ENCODE results near the gene KDM7A. TPM values are rescaled to one million over a fixed set of nuclear protein-coding genes. Genes with fewer than 3 reads are reported as not detected.
A peak's percentile ranks its signal among the peaks of the same experiment; 100 is the strongest.

KDM7A gene
- total RNA-seq, 2 donors from 2014 or later, result 12.8 to 15.4 TPM

- no peak overlapping the region for H3K4me3 ChIP-seq
- no peaks in the 10 kb centered on the region for H3K9me3 ChIP-seq
- no peaks in the 10 kb centered on the region for H3K27me3 ChIP-seq
- no peak overlapping the region for H3K27ac ChIP-seq
- no peak for DNase-seq (ENCODE audit: low spot score)
- TF ChIP-seq CTCF (IDR thresholded peaks at IDR 0.05), result no peak
- no peaks in the 10 kb centered on the region for H3K36me3 ChIP-seq
- peaks cover 0 to 7% of the 10 kb centered on the region in 2 donors for H3K4me1 ChIP-seq
Observed at GRCh38 chr7:140190588-140190987, 13.8 kb upstream of the KDM7A start.

GRCh38 chr7:140189917-140190316 lies 13.1 kb upstream of the KDM7A start:
- no peak for TF ChIP-seq CTCF (IDR thresholded peaks at IDR 0.05)
- Histone ChIP-seq H3K27me3 (no peaks in the 10 kb centered on the region), H3K27ac (no peak overlapping the region), H3K9me3 (no peaks in the 10 kb centered on the region), H3K4me3 (no peak overlapping the region), H3K4me1 (peaks cover 0 to 7% of the 10 kb centered on the region in 2 donors), H3K36me3 (no peaks in the 10 kb centered on the region)
- DNase-seq (ENCODE audit: low spot score), result no peak

GRCh38 chr7:140182917-140183316 lies 6.1 kb upstream of the KDM7A start:
- no peaks in the 10 kb centered on the region for H3K9me3 ChIP-seq

GRCh38 chr7:140179339-140179738 lies 2.6 kb upstream of the KDM7A start:
- H3K27ac ChIP-seq, result no peak overlapping the region
- H3K27me3 ChIP-seq, result no peaks in the 10 kb centered on the region
- DNase-seq (ENCODE audit: low spot score), result no peak
- peaks cover 0 to 18% of the 10 kb centered on the region in 2 donors for H3K4me1 ChIP-seq
- no peak overlapping the region for H3K4me3 ChIP-seq
- H3K9me3 ChIP-seq, result no peaks in the 10 kb centered on the region
- no peaks in the 10 kb centered on the region for H3K36me3 ChIP-seq
- no peak for TF ChIP-seq CTCF (IDR thresholded peaks at IDR 0.05)

More at GRCh38 chr7:140182917-140183316, 6.1 kb upstream of the KDM7A start:
- H3K4me3 ChIP-seq, result no peak overlapping the region
- no peaks in the 10 kb centered on the region for H3K27me3 ChIP-seq
- no peak for TF ChIP-seq CTCF (IDR thresholded peaks at IDR 0.05)
- no peak overlapping the region for H3K27ac ChIP-seq
- H3K36me3 ChIP-seq, result no peaks in the 10 kb centered on the region
- no peak for DNase-seq (ENCODE audit: low spot score)
- H3K4me1 ChIP-seq, result peaks cover 0 to 7% of the 10 kb centered on the region in 2 donors

GRCh38 chr7:140176122-140176701 lies 571 bp downstream of the KDM7A start:
- H3K4me1 ChIP-seq, result peaks cover 0 to 21% of the 10 kb centered on the region in 2 donors
- H3K36me3 ChIP-seq, result no peaks in the 10 kb centered on the region
- H3K9me3 ChIP-seq, result no peaks in the 10 kb centered on the region
- TF ChIP-seq CTCF (IDR thresholded peaks at IDR 0.05), result no peak
- H3K4me3 ChIP-seq, result peak overlapping the region; percentile 88 to 91
- peak overlapping the region; percentile 100 for H3K27ac ChIP-seq
- H3K27me3 ChIP-seq, result no peaks in the 10 kb centered on the region
- no peak for DNase-seq (ENCODE audit: low spot score)

All from right atrium auricular region (tissue), 2 donors.